Tibial artery (tissue), 4 donors: ENCODE data around the gene CPSF4L.
A peak's percentile ranks its signal among the peaks of the same experiment; 100 is the strongest.

Source experiments
- DNase-seq, 2 donors: peaks; one replicate each; pipeline ENCODE4 v3.0.0-alpha.2; 2019
- H3K27ac ChIP-seq, 2 donors: fragments of 200-600 bp; sonication (generic) in 1 of 2; 1 replicate in 1 of 2; 2 replicates in 1 of 2; pipeline ENCODE4 v1.5.1; 2018 to 2019; ENCODE audit warnings: mild to moderate bottlenecking in 1 of 2
- H3K27me3 ChIP-seq, 2 donors: fragments of 200-600 bp; sonication (generic) in 1 of 2; one replicate each; pipeline versions ENCODE4 v1.5.1 to v1.6.0; 2016 to 2019
- H3K36me3 ChIP-seq, 3 donors: fragments of 200-600 bp; sonication (generic) in 2 of 3; one replicate each; pipeline ENCODE4 v1.5.1; 2016 to 2019; ENCODE audit warnings: mild to moderate bottlenecking in 2 of 3
- H3K4me1 ChIP-seq, 4 donors: fragments of 200-600 bp; sonication (generic) in 2 of 4; 1 replicate in 3 of 4; 2 replicates in 1 of 4; pipeline ENCODE4 v1.5.1; 2016 to 2019
- H3K4me3 ChIP-seq, 2 donors: fragments of 200-600 bp; sonication (generic) in 1 of 2; 1 replicate in 1 of 2; 2 replicates in 1 of 2; pipeline ENCODE4 v1.5.1; 2018 to 2019; ENCODE audit warnings: mild to moderate bottlenecking in 2 of 2
- H3K9me3 ChIP-seq, 3 donors: fragments of 200-600 bp; sonication (generic) in 1 of 3; one replicate each; pipeline ENCODE4 v1.5.1; 2016 to 2019
- intact Hi-C: fragments of 100-400 bp; cut with DNase I; formaldehyde crosslinking; loops from one replicate; pipeline ENCODE4 v1.15.0; 2023; ENCODE audit warnings: low total_unique reads
- TF ChIP-seq, protein P1 (sequence below), 2 experiments: fragments of 200-600 bp in 1 of 2; fragments of 450-650 bp in 1 of 2; IDR thresholded peaks; one replicate each; pipeline ENCODE4 v1.5.1; 2017 to 2019; ENCODE audit warnings: antibody characterized with exemption in 2 of 2, mild to moderate bottlenecking in 1 of 2, moderate library complexity in 1 of 2

CPSF4L gene

GRCh38 chr17:73227944-73228343, 33.7 kb downstream of the CPSF4L start:
- no peaks in the 10 kb centered on the region for H3K27me3 ChIP-seq
- H3K27ac ChIP-seq: no peak overlapping the region
- TF ChIP-seq, protein P1, sequence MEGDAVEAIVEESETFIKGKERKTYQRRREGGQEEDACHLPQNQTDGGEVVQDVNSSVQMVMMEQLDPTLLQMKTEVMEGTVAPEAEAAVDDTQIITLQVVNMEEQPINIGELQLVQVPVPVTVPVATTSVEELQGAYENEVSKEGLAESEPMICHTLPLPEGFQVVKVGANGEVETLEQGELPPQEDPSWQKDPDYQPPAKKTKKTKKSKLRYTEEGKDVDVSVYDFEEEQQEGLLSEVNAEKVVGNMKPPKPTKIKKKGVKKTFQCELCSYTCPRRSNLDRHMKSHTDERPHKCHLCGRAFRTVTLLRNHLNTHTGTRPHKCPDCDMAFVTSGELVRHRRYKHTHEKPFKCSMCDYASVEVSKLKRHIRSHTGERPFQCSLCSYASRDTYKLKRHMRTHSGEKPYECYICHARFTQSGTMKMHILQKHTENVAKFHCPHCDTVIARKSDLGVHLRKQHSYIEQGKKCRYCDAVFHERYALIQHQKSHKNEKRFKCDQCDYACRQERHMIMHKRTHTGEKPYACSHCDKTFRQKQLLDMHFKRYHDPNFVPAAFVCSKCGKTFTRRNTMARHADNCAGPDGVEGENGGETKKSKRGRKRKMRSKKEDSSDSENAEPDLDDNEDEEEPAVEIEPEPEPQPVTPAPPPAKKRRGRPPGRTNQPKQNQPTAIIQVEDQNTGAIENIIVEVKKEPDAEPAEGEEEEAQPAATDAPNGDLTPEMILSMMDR (IDR thresholded peaks at IDR 0.05): no peak
- DNase-seq: peak in 1 of 2 donors; percentile 27
- intact Hi-C loops: no loop called here
- H3K4me1 ChIP-seq: peaks cover 0 to 60% (median 21%) of the 10 kb centered on the region in 4 donors
- H3K9me3 ChIP-seq: no peaks in the 10 kb centered on the region
- H3K36me3 ChIP-seq: no peaks in the 10 kb centered on the region
- H3K4me3 ChIP-seq: no peak overlapping the region

DNA sequence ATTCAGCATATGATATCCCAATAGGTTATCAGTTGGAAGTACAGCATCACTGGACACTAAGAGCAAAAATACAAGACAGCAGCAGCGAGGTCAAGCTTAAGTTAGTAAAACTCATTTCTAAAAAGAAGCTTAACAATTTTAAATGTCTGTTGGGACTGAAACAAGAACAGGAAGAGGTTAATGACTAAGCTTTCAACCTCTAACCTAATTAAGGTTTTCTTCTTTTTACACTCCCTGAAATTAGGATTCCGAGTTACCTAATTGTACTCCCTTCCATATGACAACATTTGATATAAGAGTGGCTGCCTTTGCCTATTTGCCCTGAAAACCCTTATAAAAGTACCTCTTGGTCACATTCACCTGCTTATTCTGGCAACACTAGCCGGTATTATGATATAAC, 34.3 kb downstream of the CPSF4L start:
- Histone ChIP-seq H3K4me3 (no peak overlapping the region), H3K27me3 (no peaks in the 10 kb centered on the region), H3K27ac (no peak overlapping the region), H3K9me3 (no peaks in the 10 kb centered on the region), H3K36me3 (no peaks in the 10 kb centered on the region), H3K4me1 (peaks cover 0 to 60% (median 21%) of the 10 kb centered on the region in 4 donors)
- DNase-seq: no peak
- TF ChIP-seq, protein P1 (IDR thresholded peaks at IDR 0.05): no peak
- intact Hi-C loops: no loop called here

GRCh38 chr17:73226556-73227172, 35.0 kb downstream of the CPSF4L start:
- H3K9me3 ChIP-seq: no peaks in the 10 kb centered on the region
- H3K4me1 ChIP-seq: peaks cover 0 to 60% (median 21%) of the 10 kb centered on the region in 4 donors
- TF ChIP-seq, protein P1 (IDR thresholded peaks at IDR 0.05): no peak
- H3K27me3 ChIP-seq: no peaks in the 10 kb centered on the region
- DNase-seq: no peak
- no peak overlapping the region for H3K27ac ChIP-seq
- intact Hi-C loops: no loop called here
- no peak overlapping the region for H3K4me3 ChIP-seq
- H3K36me3 ChIP-seq: no peaks in the 10 kb centered on the region

- no peak for DNase-seq
- TF ChIP-seq, protein P1 (IDR thresholded peaks at IDR 0.05): no peak
- H3K36me3 ChIP-seq: no peaks in the 10 kb centered on the region
- H3K4me3 ChIP-seq: no peak overlapping the region
- no peaks in the 10 kb centered on the region for H3K9me3 ChIP-seq
- peaks cover 0 to 44% (median 14%) of the 10 kb centered on the region in 4 donors for H3K4me1 ChIP-seq
- intact Hi-C loops: no loop called here
- no peak overlapping the region for H3K27ac ChIP-seq
- H3K27me3 ChIP-seq: no peaks in the 10 kb centered on the region
Measured at GRCh38 chr17:73224663-73225305, 36.9 kb downstream of the CPSF4L start.

GRCh38 chr17:73224237-73224636, 37.4 kb downstream of the CPSF4L start:
- Histone ChIP-seq H3K27me3 (no peaks in the 10 kb centered on the region), H3K36me3 (no peaks in the 10 kb centered on the region), H3K9me3 (no peaks in the 10 kb centered on the region), H3K4me3 (no peak overlapping the region), H3K4me1 (peaks cover 0 to 41% (median 11%) of the 10 kb centered on the region in 4 donors), H3K27ac (no peak overlapping the region)
- intact Hi-C loops: no loop called here
- TF ChIP-seq, protein P1 (IDR thresholded peaks at IDR 0.05): no peak
- DNase-seq: no peak
